Adipose tissue (tissue), 3 donors: ENCODE results near the gene JUND. TPM values are rescaled to one million over a fixed set of nuclear protein-coding genes. Genes with fewer than 3 reads are reported as not detected.

Source experiments
- H3K27ac ChIP-seq: one replicate; pipeline ENCODE4 v1.5.1; 2013; ENCODE audit warnings: low read depth, low read length
- WGBS, 3 donors: extraction: QIAGEN DNeasy Blood & Tissue Kit; methylation state at CpG; one replicate each; pipeline ENCODE4 v1.1.7; 2013; 5-methylcytosine and 5-hydroxymethylcytosine counted together
- polyA plus RNA-seq, 3 donors: library from polyadenylated mRNA; stranded (reverse); fragments of 200-250 nt; gene quantifications; one replicate each; pipeline ENCODE4 v1.2.3, GENCODE V29; 2013
- donor health status: healthy with polysubstance abuse.
- donor health status: Bipolar disorder and iron deficiency.
- donor health status: healthy.

JUND gene
- polyA plus RNA-seq, 3 donors = 165 to 392 (median 214) TPM

DNA sequence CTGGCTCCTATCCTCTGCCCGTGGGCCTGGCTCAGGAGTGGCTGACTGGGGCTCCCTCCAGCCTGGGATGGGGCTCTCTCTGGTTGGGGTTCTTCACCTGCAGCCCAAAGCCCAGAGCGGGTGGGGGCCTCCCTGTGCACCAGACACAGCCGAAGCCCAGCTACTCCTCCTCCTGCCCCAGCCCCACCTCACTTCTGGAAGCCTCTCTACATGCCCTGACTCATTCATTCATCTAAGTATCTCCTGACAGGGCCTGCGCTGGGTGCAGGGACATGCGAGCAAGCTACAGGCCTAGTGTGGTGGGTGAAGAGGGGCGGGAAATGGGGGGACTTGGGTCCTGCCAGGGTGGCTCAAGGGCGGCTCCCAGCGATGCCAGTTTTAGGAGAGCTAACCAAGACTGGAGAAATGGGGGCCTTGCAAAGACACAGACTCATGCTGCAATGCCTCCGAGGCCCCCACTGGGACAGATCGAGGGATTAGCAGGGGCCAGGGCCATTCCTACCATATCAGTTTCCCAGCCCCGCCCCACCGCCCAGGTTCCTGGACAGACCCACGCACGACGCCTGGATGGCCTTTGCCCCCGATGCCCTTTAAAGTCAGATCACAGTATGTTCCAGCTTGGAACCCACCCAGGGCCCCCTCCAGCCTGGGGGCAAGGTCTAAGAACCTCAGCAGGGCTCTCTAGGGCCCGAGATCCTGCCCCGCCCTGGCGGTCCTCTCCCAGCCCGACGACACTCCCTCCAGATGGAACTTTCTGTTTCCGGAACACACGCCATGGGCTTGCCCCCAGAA is 28.9 kb upstream of the JUND start:
- WGBS, 3 donors = 79 to 86% (median 84%) methylated on average over 19 to 23 of the region's 23 CpGs
- H3K27ac ChIP-seq = no peak overlapping the region

DNA sequence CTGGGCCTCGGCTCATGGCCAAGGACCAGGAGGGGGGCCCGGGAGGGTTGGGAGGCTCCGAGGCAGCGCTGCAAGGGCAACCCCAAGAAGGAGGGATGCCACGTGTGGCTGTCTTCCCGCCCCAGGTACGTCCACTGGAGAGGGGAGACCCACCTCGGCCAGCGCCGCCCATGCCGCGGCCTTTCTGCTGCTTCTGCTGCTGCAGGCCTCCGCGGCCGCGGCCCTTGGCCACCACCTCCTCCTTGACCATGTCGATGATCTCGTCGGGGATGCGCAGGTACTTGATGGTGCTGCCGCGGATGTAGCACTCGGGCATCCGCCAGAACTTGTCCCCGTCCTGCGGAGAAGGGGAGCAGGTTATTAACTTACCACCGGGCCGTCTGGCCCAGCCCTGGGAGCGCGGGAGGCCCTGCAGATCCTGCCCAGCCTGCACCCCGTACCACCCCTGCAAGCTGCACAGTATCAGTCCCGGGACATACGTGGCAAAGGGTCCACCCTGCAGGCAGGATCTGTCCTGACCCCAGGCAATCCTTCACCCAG is 28.2 kb upstream of the JUND start:
- 94 to 96% (median 94%) methylated on average over 28 to 33 of the region's 33 CpGs for whole genome bisulfite sequencing, 3 donors
- no peak overlapping the region for H3K27ac ChIP-seq

- 86 to 93% (median 88%) methylated on average over 7 of the region's 7 CpGs for WGBS, 3 donors
- no peak overlapping the region for H3K27ac ChIP-seq
These were observed 27.5 kb upstream of the JUND start for GRCh38 chr19:18308948-18309325.

- H3K27ac ChIP-seq = no peak overlapping the region
- 72 to 88% (median 83%) methylated on average over 15 to 20 of the region's 20 CpGs for whole genome bisulfite sequencing, 3 donors
These were observed 26.9 kb upstream of the JUND start for GRCh38 chr19:18308051-18308947.

DNA sequence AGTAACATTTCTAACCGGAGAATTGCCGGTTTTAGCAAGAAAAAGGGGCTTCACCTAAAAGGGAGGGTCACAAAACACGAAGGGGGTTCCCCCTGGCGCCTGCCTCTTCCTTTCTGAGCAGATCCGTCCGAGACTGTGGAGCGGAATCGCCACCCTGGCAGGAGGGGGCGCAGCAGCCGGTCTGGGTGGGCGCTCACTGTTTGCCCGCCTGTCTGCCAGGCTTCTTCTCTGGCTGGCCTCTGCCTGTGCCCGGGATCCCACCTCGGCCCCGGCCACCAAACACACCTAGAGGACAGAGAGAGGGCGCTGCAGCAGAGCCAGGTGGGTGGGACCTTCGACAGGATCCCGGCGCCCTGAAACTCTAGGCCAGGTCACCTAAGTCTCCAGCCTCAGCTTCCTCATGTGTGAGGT is 25.9 kb upstream of the JUND start:
- WGBS, 3 donors = 82 to 93% (median 88%) methylated on average over 19 of the region's 19 CpGs

GRCh38 chr19:18306888-18307260 is 25.5 kb upstream of the JUND start:
- no peak overlapping the region for H3K27ac ChIP-seq
- WGBS, 3 donors = 66 to 83% (median 70%) methylated on average over 14 of the region's 14 CpGs

More for the DNA sequence above, 25.9 kb upstream of the JUND start:
- H3K27ac ChIP-seq = no peak overlapping the region

GRCh38 chr19:18306209-18306887 is 24.9 kb upstream of the JUND start:
- 82 to 90% (median 84%) methylated on average over 26 of the region's 26 CpGs for WGBS, 3 donors
- H3K27ac ChIP-seq = no peak overlapping the region

GRCh38 chr19:18304458-18305310 is 23.3 kb upstream of the JUND start:
- 0 to 33% (median 1%) methylated on average over 25 to 29 of the region's 29 CpGs for WGBS, 3 donors
- peak overlapping the region; percentile 87 for H3K27ac ChIP-seq

DNA sequence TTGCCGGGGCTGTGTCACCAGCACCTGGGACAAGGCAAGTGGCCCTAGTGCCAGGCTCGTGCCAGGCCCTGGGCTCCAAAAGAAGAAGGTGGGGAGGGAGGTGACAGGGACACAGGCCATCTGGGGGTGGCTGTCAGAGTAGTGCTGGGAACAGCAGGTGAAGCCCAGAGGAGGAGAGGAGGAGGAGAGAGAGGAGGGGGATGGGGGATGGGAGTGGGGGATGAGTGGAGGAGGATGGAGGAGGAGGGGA is 22.7 kb upstream of the JUND start:
- WGBS, 3 donors = 0 to 17% (median 5%) methylated on average over 2 of the region's 2 CpGs
- peak overlapping the region; percentile 87 for H3K27ac ChIP-seq

DNA sequence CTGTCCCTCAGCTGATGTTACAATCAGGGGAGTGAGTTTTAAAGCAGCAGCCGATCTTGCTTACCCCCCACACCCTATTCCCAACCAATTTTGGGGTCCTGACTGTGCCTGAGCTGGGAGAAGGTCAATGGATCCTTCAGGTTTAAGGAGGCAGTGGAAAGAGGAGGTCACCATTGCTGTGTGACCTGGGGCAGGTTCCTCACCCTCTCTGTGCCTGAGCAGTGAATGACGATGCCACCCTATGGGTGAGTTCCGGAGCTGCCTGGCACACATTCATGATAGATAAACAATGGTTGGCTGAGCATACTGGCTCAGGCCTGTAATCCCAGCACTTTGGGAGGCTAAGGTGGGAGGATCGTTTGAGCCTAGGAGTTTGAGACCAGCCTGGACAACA is 20.3 kb upstream of the JUND start:
- 60 to 85% (median 81%) methylated on average over 4 of the region's 4 CpGs for WGBS, 3 donors
- no peak overlapping the region for H3K27ac ChIP-seq

GRCh38 chr19:18300930-18301717 is 19.7 kb upstream of the JUND start:
- H3K27ac ChIP-seq = no peak overlapping the region
- 47 to 56% (median 52%) methylated on average over 16 to 18 of the region's 18 CpGs for WGBS, 3 donors

DNA sequence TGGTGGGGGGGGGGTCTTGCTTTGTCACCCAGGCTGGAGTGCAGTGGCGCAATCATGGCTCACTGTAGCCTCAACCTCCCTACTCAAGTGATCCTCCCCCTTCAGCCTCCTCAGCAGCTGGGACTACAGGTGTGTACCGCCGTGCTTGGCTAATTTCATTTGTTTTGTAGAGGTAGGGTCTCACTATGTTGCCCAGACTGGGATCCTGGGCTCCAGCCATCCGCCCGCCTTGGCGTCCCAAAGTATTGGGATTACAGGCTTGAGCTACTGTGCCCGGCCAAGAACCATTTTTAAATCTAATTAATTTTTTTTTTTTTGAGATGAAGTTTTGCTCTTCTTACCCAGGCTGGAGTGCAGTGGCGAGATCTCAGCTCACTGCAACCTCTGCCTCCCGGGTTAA is 18.2 kb upstream of the JUND start:
- WGBS, 3 donors = 97 to 98% (median 97%) methylated on average over 9 of the region's 9 CpGs
- no peak overlapping the region for H3K27ac ChIP-seq

DNA sequence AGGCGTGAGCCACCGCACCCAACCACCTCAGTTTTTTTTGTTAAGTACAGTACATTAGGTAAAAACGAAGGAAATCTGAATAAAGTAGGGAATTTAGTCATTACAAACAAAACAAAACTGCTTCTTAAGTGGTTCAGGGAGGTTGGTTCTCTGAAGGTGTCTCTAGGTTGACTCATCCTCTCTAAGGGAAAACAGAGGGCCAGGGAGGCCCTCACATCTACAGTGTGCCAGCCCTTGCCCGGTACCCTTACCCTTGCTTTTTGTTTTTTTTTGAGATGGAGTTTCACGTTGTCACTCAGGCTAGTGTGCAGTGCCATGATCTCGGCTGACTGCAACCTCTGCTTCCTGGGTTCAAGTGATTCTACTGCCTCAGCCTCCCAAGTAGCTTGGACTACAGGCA is 17.2 kb upstream of the JUND start:
- 83 to 86% (median 86%) methylated on average over 6 of the region's 6 CpGs for WGBS, 3 donors
- no peak overlapping the region for H3K27ac ChIP-seq

- no peak overlapping the region for H3K27ac ChIP-seq
These were observed 15.9 kb upstream of the JUND start for GRCh38 chr19:18297308-18297707.

DNA sequence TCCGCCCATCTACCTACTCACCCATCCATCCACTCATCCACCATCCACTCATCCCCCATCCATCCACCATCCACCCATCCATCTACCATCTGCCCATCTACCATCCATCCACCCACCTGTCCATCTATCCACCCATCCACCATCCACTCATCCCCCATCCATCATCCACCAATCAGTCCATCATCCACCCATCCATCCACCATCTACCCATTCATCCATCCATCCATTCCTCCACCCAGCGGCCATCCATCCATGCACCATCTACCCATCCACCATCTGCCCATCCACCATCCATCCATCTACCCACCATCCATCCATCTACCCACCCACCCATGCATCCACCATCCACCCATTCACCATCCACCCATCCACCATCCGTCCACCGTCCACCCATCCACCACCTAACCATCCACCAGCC is 13.6 kb upstream of the JUND start:
- H3K27ac ChIP-seq = no peak overlapping the region
- WGBS, 3 donors = 84 to 98% (median 97%) methylated on average over 4 of the region's 4 CpGs

More at GRCh38 chr19:18297308-18297707, 15.9 kb upstream of the JUND start:
- WGBS, 3 donors = 68 to 70% (median 68%) methylated on average over 4 of the region's 4 CpGs

GRCh38 chr19:18294467-18294864 is 13.0 kb upstream of the JUND start:
- WGBS, 3 donors = 64 to 69% (median 67%) methylated on average over 9 of the region's 9 CpGs
- H3K27ac ChIP-seq = no peak overlapping the region
